ENCODE data around the gene PARD6G.
"Not testable (repeated sequence)": the region's sequence is repeated elsewhere in the genome, so short reads cannot be mapped to it uniquely, and the experiment has no call there.

PARD6G gene

DNA sequence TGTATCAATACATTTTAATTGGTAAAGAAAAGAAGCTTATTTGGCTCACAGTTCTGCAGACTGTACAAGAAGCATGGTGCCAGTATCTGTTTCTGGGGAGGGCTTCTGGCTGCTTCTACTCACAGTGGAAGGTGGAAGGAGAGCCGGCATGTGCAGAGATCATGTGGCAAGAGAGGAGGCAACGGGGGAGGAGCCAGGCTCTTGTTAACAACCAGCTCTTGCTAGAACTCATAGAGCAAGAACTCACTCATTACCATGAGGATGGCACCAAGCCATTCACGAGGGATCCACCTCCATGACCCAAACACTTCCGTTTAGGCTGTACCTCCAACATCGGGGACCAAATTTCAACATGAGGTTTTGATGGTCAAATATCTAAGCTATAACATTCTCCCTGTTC lies 7.5 kb downstream of the PARD6G start:
- DNase-seq = no peak

DNA sequence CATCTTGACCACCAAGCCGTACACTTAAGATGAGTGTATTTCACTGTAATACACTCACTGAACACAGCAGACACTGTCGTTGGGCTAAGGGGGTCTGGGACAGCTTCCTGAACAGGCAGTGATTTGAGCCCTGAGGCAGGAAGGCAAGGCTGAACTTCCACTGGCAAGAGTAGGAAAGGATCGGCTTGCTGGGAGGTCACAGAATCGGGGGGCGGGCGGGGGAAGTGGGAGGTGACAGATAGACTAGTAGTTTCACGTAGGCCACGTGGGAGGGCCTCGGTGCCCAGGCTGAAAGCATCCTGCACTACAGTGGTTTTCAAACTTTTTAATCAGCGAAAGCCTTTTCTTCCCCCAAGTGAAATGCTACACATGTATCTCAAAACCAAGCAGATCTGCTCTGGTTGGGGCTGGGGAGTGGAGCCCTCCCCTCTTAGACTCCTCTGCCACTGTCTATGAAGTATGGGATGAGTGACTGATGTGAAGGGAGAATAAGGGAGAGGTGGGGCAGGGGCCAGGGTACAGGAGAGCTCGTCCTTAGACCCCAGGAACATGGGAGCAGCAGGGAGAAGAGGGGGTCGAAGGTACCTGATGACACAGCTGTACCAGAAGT lies 8.6 kb downstream of the PARD6G start:
- no peak for DNase-seq

DNA sequence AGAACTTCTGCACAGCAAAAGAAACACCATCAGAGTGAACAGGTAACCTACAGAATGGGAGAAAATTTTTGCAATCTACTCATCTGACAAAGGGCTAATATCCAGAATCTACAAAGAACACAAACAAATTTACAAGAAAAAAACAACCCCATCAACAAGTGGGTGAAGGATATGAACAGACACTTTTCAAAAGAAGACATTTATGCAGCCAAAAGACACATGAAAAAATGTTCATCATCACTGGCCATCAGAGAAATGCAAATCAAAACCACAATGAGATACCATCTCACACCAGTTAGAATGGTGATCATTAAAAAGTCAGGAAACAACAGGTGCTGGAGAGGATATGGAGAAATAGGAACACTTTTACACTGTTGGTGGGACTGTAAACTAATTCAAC lies 9.8 kb downstream of the PARD6G start:
- DNase-seq = not testable (repeated sequence)

- no peak for DNase-seq
Observed at GRCh38 chr18:80234398-80234797, 12.9 kb downstream of the PARD6G start.

- no peak for DNase-seq
Observed at GRCh38 chr18:80233899-80234298, 13.4 kb downstream of the PARD6G start.

- no peak for DNase-seq
Observed at GRCh38 chr18:80233201-80233835, 14.0 kb downstream of the PARD6G start.

DNA sequence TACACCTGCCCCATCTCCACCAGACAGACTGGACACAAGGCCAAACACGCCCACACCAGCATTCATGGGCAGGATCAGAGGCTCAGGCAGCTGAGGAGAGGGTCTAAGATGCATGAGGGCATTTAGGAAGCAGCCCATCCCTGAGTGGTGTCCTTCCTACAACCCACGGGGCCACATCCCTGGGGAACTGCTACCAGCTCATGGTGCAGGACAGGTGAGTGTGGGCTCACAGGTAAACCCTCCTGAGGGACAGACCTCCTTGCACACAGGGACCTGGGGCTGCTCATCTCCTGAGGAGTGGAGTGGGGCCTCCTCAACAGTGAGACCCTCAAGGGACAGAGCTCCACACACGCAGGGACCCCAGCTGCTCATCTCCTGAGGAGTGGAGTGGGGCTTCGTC lies 14.6 kb downstream of the PARD6G start:
- DNase-seq = no peak

DNA sequence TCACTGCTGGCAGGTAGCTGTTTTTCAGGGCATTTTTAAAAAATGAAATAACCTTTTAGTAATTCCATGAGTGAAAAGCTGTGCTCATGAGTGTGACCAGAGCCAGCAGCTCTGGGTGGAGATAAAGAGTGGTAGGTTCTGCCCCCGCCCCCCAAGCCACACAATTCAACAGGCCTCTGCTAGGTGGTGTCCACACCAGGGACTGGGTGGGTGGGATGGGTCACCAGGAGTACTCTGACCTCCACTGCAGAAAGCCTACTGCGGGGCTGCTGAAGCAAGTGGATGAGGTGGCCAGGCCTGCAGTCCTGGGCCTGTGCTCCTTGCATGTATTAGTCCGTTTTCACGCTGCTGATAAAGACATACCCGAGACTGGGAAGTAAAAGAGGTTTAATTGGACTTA lies 15.3 kb downstream of the PARD6G start:
- DNase-seq = no peak

GRCh38 chr18:80231616-80232015 lies 15.7 kb downstream of the PARD6G start:
- DNase-seq = no peak

- no peak for DNase-seq
Observed at GRCh38 chr18:80231151-80231550, 16.2 kb downstream of the PARD6G start.

- DNase-seq = no peak
Observed at GRCh38 chr18:80229766-80230745, 17.3 kb downstream of the PARD6G start.

GRCh38 chr18:80229363-80229762 lies 18.0 kb downstream of the PARD6G start:
- no peak for DNase-seq

DNA sequence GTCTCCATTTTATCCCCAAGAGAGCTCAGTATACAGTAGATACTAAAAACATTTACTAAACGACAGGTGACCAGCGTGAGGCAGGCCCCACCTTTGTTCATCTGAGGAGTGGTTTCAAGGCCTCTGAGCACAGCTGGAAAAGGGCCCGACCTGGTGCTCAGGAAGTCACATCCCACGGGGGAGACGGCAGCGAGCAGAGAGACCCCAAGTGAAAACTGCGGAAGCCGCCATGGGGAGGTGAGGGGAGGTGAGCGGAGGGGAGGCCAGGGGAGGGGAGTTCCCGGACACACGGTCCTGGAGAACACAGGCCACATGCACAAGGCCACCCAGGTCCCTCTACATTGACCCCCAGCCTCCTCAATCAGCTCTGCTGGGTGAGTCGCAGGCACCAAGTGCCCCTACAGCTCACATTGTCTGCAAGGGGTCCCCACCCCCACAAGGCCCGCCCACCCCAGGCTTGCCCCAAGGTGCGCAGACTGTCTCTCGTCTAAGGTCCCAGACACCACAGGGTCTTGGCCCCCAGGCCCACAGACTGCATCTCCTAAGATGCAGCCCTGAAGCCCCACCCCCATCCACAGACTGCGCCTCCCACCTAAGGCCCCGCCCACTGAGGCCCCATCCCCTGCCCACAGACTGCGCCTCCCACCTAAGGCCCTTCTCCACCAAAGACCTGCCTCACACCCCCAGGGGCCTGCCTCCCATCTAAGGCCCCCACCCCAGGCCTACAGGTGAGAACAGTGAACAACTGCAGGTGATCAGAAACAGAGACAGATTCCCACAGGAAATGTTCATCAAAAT lies 19.1 kb downstream of the PARD6G start:
- no peak for DNase-seq

- no peak for DNase-seq
Observed at GRCh38 chr18:80227472-80227871, 19.8 kb downstream of the PARD6G start.

DNA sequence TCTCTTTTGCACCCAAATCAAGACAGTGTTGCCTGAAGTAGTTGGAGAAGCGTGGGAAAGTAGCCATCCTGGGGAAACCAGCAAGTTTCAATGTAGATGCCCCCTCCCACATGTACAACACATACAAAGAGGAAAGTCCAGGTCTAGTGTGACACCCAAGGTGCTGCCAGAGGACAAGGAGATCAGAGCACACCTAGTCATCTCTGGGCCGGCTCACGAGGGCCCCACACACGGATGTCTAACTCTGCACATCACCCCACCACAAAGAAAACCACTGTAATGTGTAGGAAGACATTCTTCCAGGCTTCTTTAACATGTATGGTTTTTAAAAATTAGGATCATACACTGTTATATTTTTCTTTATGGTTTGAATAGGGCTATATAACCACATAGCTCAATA lies 21.6 kb downstream of the PARD6G start:
- no peak for DNase-seq

GRCh38 chr18:80223581-80224148 lies 23.6 kb downstream of the PARD6G start:
- no peak for DNase-seq

- DNase-seq = not testable (repeated sequence)
Observed at GRCh38 chr18:80219488-80219887, 27.8 kb downstream of the PARD6G start.

- no peak for DNase-seq
Observed at GRCh38 chr18:80218341-80219227, 28.7 kb downstream of the PARD6G start.

- no peak for DNase-seq
Observed at GRCh38 chr18:80213182-80213581, 34.1 kb downstream of the PARD6G start.

GRCh38 chr18:80210312-80211083 lies 36.8 kb downstream of the PARD6G start:
- DNase-seq = no peak

DNA sequence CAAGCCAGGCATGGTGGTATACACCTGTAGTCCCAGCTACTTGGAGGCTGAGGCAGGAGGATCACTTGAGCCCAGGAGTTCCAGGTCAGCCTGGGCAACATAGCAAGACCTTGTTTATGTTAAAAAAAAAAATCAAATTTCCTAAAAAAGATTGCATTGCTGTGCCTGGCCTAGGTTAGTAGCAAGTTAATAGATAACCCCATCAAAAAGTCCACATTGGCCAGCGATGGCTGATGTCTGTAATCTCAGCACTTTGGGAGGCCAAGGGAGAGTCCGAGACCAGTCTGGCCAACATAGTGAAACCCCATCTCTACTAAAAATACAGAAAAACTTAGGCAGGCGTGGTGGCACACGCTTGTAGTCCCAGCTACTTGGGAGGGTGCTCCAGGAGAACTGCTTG lies 38.7 kb downstream of the PARD6G start:
- DNase-seq = no peak

Measured in activated T-cell treated with anti-CD3 and anti-CD28 coated beads, Interleukin-2, amount 50 U/mL, for 1 hour (primary cell).